Heart right ventricle (tissue), 16 donors: ENCODE data around the gene RDH5. TPM values are rescaled to one million over a fixed set of nuclear protein-coding genes. Genes with fewer than 3 reads are reported as not detected.

Experiments
- ATAC-seq, 8 donors: fragments of 200-7000 bp; cut with Tn5 transposase; one replicate each; pipeline ENCODE4 v1.9.1; 2020; ENCODE audit warnings: mild to moderate bottlenecking in 8 of 8, moderate library complexity in 8 of 8, moderate number of reproducible peaks in 1 of 8
- DNase-seq, 2 donors: peaks; one replicate each; pipeline ENCODE4 v3.0.0-alpha.2; 2020
- H3K27ac ChIP-seq, 10 donors: fragments of 200-600 bp; sonication (generic) in 2 of 10; one replicate each; pipeline versions ENCODE4 v1.5.0 to v1.8.0; 2020 to 2022; ENCODE audit warnings: mild to moderate bottlenecking in 3 of 10
- H3K27me3 ChIP-seq, 7 donors: fragments of 200-600 bp; one replicate each; pipeline ENCODE4 v1.8.0; 2021 to 2022; ENCODE audit warnings: mild to moderate bottlenecking in 2 of 7
- H3K36me3 ChIP-seq, 9 donors: fragments of 200-600 bp; sonication (generic) in 1 of 9; one replicate each; pipeline versions ENCODE4 v1.5.0 to v1.8.0; 2020 to 2022; ENCODE audit warnings: mild to moderate bottlenecking in 2 of 9
- H3K4me1 ChIP-seq, 9 donors: fragments of 200-600 bp; sonication (generic) in 1 of 9; one replicate each; pipeline versions ENCODE4 v1.5.0 to v1.8.0; 2020 to 2022; ENCODE audit warnings: mild to moderate bottlenecking in 4 of 9
- H3K4me3 ChIP-seq, 10 donors: fragments of 200-600 bp; sonication (generic) in 2 of 10; one replicate each; pipeline versions ENCODE4 v1.5.0 to v1.8.0; 2020 to 2022; ENCODE audit warnings: mild to moderate bottlenecking in 7 of 10, moderate library complexity in 2 of 10
- H3K9me3 ChIP-seq, 11 donors: fragments of 200-600 bp in 10 of 11; sonication (generic) in 2 of 11; one replicate each; pipeline versions ENCODE4 v1.5.0 to v1.8.0; 2013 to 2022; ENCODE audit warnings: mild to moderate bottlenecking in 2 of 11, control low read depth in 1 of 11, moderate library complexity in 1 of 11
- WGBS, 2 donors: extraction: QIAGEN DNeasy Blood & Tissue Kit; methylation state at CpG; one replicate each; pipeline ENCODE4 v1.1.7; 2013; ENCODE audit warnings: inconsistent platforms in 1 of 2; 5-methylcytosine and 5-hydroxymethylcytosine counted together
- intact Hi-C, 10 donors: fragments of 100-400 bp; cut with DNase I; formaldehyde crosslinking; loops; one replicate each; pipeline versions ENCODE4 v1.11.1 to v1.14.2; 2022
- polyA plus RNA-seq, 2 donors: library from polyadenylated mRNA; stranded (reverse); fragments of 200-250 nt; gene quantifications; one replicate each; pipeline ENCODE4 v1.2.3, GENCODE V29; 2013
- total RNA-seq, 10 donors: library from RNA; stranded (reverse); fragmentation: NEBNext Ultra II Directional in 3 of 10; extraction: Animal tissue kit (Norgen Biotek cat#: 25700) in 3 of 10; gene quantifications; one replicate each; pipeline versions ENCODE4 v1.2.1 to v1.2.4, GENCODE V29; 2021 to 2023
- TF ChIP-seq, protein P1 (sequence below), 9 donors: fragments of 200-600 bp; sonication (generic) in 2 of 9; IDR thresholded peaks; one replicate each; pipeline versions ENCODE4 v1.5.0 to v1.8.0; 2021 to 2022; ENCODE audit warnings: antibody characterized with exemption in 9 of 9, mild to moderate bottlenecking in 5 of 9, moderate library complexity in 1 of 9
- donor health status: Arrhythmogenic right ventricular cardiomyopathy.
- donor health status: ischemic (EF 13 %, LVEDD 7.1; RV severe dilation, severe dysfunction).
- donor health status: healthy with polysubstance abuse.
- donor health status: DM: no; HTN: yes; CAD: no.
- donor health status: DM: no; HTN: no; CAD: no.
- donor health status: ischemic (EF 25% LVEDD 6.9; RV normal size, moderate dysfunction).
- donor health status: ischemic (EF 25% LVEDD 5.7; RV mildly dilated, moderate dysfunction).
- donor health status: healthy.
- donor health status: DM: yes; HTN: yes; CAD: no.
- donor health status: Ischemic cardiomyopathy.
- donor health status: ischemic (EF 35%, LVEDD 5.7; RV mildly dilated, moderate dysfunction).
- donor health status: nonischemic (EF 11% LVEDD 7.7; RV severe dilation, severe dysfunction).
- donor health status: DM: yes; HTN: yes; CAD: no.
- donor health status: PGD.
- donor health status: ischemic (EF 29% LVEDD 5.4; RV normal size, mild dysfunction).
- donor health status: nonischemic (EF 23%, LVEDD 6.1; RV moderate dilation, normal function).

RDH5 gene
- total and polyA plus RNA-seq, 12 donors: 4.9 to 54.5 (median 15.2) TPM

DNA sequence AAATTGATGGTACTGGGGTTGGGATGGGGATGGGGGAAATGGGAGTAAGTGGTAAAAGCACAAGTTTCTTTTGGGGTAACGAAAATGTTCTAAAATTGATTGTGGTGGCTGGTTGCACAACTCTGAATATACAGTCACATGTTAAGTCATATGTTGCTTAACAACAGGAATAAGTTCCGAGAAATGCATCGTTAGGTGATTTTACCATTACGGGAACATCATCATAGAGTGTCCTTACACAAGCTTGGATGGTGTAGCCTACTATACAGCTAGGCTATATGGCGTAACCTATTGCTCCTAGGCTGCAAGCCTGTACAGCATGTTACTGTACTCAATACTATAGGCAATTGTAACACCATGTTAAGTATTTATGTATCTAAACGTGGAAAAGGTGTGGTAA lies 43.5 kb upstream of the RDH5 start:
- TF ChIP-seq, protein P1, sequence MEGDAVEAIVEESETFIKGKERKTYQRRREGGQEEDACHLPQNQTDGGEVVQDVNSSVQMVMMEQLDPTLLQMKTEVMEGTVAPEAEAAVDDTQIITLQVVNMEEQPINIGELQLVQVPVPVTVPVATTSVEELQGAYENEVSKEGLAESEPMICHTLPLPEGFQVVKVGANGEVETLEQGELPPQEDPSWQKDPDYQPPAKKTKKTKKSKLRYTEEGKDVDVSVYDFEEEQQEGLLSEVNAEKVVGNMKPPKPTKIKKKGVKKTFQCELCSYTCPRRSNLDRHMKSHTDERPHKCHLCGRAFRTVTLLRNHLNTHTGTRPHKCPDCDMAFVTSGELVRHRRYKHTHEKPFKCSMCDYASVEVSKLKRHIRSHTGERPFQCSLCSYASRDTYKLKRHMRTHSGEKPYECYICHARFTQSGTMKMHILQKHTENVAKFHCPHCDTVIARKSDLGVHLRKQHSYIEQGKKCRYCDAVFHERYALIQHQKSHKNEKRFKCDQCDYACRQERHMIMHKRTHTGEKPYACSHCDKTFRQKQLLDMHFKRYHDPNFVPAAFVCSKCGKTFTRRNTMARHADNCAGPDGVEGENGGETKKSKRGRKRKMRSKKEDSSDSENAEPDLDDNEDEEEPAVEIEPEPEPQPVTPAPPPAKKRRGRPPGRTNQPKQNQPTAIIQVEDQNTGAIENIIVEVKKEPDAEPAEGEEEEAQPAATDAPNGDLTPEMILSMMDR (IDR thresholded peaks at IDR 0.05): no peak
- ATAC-seq (peak in 1 of 8 donors; percentile 14), DNase-seq (no peak)
- intact Hi-C loops: no loop called here
- H3K27ac ChIP-seq: peak overlapping the region in 1 of 10 donors; percentile 45
- WGBS, 2 donors: 66 to 67% methylated on average over 6 of the region's 6 CpGs
- no peak overlapping the region for H3K4me3 ChIP-seq
- peaks cover 0 to 48% (median 6%) of the 10 kb centered on the region in 9 donors for H3K4me1 ChIP-seq
- H3K9me3 ChIP-seq: no peaks in the 10 kb centered on the region
- no peaks in the 10 kb centered on the region for H3K27me3 ChIP-seq
- no peaks in the 10 kb centered on the region for H3K36me3 ChIP-seq

DNA sequence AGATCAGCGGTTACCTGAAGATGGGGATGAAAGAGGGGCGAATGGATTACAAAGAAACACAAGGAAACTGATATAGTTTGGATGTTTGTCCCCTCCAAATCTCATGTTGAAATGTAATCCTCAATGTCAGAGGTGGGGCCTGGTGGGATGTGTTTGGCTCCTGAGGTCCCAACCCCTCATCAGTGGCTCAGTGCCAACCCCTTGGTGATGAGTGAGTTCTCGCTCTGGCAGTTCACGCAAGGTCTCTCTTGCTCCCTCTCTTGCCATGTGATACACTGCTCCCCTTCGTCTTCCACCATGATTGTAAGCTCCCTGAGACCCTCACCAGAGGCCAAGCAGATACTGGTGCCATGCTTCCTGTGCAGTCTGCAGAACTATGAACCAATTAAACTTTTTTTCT lies 40.5 kb upstream of the RDH5 start:
- TF ChIP-seq, protein P1 (IDR thresholded peaks at IDR 0.05): no peak
- H3K27ac ChIP-seq: no peak overlapping the region
- peaks cover 0 to 3% (median 0%) of the 10 kb centered on the region in 9 donors for H3K36me3 ChIP-seq
- WGBS, 2 donors: 84 to 89% methylated on average over 5 of the region's 5 CpGs
- ATAC-seq (no peak), DNase-seq (no peak)
- intact Hi-C loops: loop anchor here in 7 of 10 donors (2.0 to 5.0 kb wide), 5 partner anchors 23 to 58 kb away; partner anchors contain the start of genes RDH5 (in 6 of the 7) and CD63 (in 1 of the 7)
- H3K9me3 ChIP-seq: no peaks in the 10 kb centered on the region
- peaks cover 0 to 43% (median 14%) of the 10 kb centered on the region in 9 donors for H3K4me1 ChIP-seq
- H3K4me3 ChIP-seq: no peak overlapping the region
- no peaks in the 10 kb centered on the region for H3K27me3 ChIP-seq

DNA sequence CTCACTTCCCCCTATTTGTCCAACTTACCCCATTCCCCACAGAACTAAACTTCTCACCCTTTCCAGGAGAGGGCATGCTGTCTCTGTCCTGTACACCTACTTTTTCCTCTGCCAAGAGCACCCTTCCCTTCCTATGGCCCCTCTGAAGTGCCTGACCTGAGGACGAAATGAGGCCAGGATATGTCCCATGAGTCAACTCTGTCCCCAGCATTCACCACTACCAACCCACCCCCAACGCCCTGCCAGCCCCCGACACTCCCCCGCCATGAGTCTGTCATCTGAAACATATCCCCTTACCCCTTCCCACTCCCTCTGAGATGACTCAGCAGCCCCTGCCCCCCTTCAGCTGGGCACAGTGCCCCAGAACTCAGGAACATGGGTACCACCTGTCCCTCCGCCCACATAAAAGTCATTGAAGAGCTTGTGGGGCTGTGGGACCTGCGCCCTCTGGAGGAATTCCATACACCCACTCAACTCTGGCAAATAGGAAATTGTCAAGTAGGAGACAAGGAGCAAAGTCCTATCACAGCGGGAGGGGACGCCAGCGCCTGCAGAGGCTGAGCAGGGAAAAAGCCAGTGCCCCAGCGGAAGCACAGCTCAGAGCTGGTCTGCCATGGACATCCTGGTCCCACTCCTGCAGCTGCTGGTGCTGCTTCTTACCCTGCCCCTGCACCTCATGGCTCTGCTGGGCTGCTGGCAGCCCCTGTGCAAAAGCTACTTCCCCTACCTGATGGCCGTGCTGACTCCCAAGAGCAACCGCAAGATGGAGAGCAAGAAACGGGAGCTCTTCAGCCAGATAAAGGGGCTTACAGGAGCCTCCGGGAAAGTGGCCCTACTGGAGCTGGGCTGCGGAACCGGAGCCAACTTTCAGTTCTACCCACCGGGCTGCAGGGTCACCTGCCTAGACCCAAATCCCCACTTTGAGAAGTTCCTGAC lies 38.8 kb upstream of the RDH5 start:
- peak; percentile 74 to 88 (median 80) for ATAC-seq
- peak overlapping the region; percentile 14 to 52 (median 39) for H3K4me3 ChIP-seq
- 9 to 12% methylated on average over 17 of the region's 17 CpGs for whole genome bisulfite sequencing, 2 donors
- H3K27me3 ChIP-seq: no peaks in the 10 kb centered on the region
- peak; percentile 65 to 67 for DNase-seq
- intact Hi-C loops: loop anchor here in 8 of 10 donors (2.0 to 5.0 kb wide), 5 partner anchors 21 to 56 kb away; partner anchors contain the start of genes RDH5 (in 7 of the 8) and CD63 (in 1 of the 8)
- H3K36me3 ChIP-seq: peaks cover 0 to 20% (median 0%) of the 10 kb centered on the region in 9 donors
- TF ChIP-seq, protein P1 (IDR thresholded peaks at IDR 0.05): peak in 8 of 9 donors; percentile 2 to 46 (median 32)
- no peaks in the 10 kb centered on the region for H3K9me3 ChIP-seq
- peak overlapping the region; percentile 0 to 79 (median 55) for H3K27ac ChIP-seq
- H3K4me1 ChIP-seq: peaks cover 0 to 27% (median 14%) of the 10 kb centered on the region in 9 donors

DNA sequence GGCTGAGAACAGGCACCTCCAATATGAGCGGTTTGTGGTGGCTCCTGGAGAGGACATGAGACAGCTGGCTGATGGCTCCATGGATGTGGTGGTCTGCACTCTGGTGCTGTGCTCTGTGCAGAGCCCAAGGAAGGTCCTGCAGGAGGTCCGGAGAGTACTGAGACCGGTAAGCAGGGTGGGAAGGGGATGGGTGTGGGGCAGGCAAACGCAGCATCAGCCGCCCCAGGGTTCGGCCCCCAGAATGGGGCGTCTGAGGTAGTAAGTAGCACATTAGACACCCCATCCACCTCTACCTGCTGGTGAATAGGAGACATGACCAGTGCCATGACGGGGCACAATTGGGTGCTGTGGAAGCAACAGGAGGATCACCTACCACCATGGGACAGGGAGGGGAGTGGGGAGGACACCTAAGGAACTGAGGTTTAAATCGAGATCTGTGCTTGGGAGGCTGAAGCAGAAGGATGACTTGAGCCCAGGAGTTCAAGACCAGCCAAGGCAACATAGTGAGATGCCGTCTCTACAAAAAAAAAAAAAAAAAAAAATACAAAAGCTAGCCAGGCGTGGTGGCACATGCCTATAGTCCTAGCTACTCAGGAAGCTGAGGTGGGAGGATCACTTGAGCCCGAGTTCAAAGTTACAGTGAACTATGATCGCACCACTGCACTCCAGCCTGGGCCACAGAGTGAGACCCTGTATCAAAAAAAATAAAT lies 38.0 kb upstream of the RDH5 start:
- DNase-seq (no peak), ATAC-seq (peak in 4 of 8 donors; percentile 8 to 24 (median 10))
- TF ChIP-seq, protein P1 (IDR thresholded peaks at IDR 0.05): no peak
- 80 to 87% methylated on average over 13 of the region's 13 CpGs for WGBS, 2 donors
- H3K4me1 ChIP-seq: peaks cover 0 to 19% (median 14%) of the 10 kb centered on the region in 9 donors
- peaks cover 0 to 28% (median 1%) of the 10 kb centered on the region in 9 donors for H3K36me3 ChIP-seq
- H3K4me3 ChIP-seq: peak overlapping the region; percentile 14 to 52 (median 39)
- peak overlapping the region in 9 of 10 donors; percentile 44 to 79 (median 56) for H3K27ac ChIP-seq
- intact Hi-C loops: loop anchor here in 7 of 10 donors (2.0 to 5.0 kb wide), 4 partner anchors 39 to 55 kb away; partner anchors contain the start of genes RDH5 (in 6 of the 7) and CD63 (in 1 of the 7)
- no peaks in the 10 kb centered on the region for H3K27me3 ChIP-seq
- no peaks in the 10 kb centered on the region for H3K9me3 ChIP-seq
